GM18873 (cell line): Measurements from ENCODE around the gene C2.
"Not testable (repeated sequence)": the region's sequence is repeated elsewhere in the genome, so short reads cannot be mapped to it uniquely, and the experiment has no call there.

Source experiments
- ATAC-seq: cut with Tn5 transposase; IDR thresholded peaks from one replicate; pipeline ENCODE4 v1.9.1; 2021; ENCODE audit warnings: mild to moderate bottlenecking, moderate library complexity, moderate number of reproducible peaks; ENCODE audit not compliant: unreplicated experiment, low FRiP score

C2 gene

DNA sequence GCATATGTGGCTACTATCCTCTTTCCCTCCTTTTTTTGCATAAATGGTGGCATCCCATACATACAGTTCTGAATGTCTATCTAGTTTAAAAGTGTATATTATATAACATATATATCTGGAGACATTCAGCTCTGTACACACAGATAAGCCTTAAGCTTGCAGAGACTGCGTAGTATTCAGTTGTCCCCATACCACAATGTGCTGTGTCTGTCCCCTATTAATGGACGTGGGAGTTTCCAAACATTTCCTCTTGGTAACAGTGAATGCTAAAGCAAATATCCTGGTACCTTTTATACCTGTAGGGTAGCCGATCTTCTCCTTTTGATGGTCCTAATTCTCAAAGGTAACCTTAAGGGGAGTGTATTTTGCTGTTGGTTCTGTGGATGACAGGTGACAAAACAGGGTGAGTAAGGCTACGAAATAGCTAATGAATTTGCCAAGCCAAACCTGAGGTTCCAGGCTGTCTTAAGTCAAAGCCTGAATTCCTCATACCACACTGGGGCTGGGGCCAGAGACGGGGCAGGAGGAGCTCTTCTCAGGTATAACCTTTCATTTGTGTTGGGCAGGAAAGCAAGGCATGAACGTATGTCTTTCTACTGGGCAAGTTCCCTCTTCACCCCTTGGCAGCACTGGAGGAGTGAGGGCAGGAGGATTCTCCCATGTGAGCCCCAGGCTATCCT lies 7.8 kb upstream of the C2 start:
- ATAC-seq: no peak

- no peak for ATAC-seq
These were observed 6.7 kb upstream of the C2 start for GRCh38 chr6:31920811-31921210.

DNA sequence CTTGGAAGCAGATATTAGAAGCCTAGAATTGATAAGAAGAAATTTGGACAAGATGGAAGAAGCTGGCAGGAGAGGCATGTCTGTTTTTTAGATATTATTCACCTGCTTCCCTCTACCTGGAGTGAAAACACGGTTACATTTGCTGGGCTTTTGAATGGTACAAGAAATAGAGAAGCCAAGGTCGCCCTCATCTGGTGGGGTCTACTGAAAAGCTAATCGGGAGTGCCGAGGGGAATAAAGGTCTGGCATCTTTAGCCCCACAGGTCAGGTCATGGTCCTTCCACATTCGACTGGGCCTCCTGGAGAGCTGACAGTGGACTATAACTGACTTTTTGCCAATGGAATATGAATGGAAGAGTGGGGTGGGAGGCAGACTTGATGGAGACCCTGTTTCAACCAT lies 4.6 kb upstream of the C2 start:
- no peak for ATAC-seq

- no peak for ATAC-seq
These were observed 550 bp downstream of the C2 start for GRCh38 chr6:31927863-31928671.

DNA sequence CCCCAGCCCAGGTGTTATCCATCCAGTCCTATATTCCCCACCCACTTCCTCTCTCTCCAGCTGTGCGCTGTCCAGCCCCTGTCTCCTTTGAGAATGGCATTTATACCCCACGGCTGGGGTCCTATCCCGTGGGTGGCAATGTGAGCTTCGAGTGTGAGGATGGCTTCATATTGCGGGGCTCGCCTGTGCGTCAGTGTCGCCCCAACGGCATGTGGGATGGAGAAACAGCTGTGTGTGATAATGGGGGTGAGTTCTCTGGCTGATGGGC lies 1.1 kb downstream of the C2 start:
- ATAC-seq: no peak

- ATAC-seq: no peak
These were observed 3.4 kb downstream of the C2 start for GRCh38 chr6:31930962-31931361.

GRCh38 chr6:31932137-31932536 lies 4.6 kb downstream of the C2 start:
- not testable (repeated sequence) for ATAC-seq

DNA sequence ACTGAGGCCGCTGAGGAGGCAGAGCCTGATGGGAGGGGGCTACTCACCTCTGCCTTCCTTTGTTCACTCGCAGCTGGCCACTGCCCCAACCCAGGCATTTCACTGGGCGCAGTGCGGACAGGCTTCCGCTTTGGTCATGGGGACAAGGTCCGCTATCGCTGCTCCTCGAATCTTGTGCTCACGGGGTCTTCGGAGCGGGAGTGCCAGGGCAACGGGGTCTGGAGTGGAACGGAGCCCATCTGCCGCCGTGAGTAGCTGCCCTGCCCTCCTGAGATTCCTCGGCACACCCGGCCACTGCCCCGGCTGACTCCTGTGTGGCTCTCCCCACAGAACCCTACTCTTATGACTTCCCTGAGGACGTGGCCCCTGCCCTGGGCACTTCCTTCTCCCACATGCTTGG lies 6.0 kb downstream of the C2 start:
- no peak for ATAC-seq

- ATAC-seq: no peak
These were observed 7.5 kb downstream of the C2 start for GRCh38 chr6:31935021-31935420.

DNA sequence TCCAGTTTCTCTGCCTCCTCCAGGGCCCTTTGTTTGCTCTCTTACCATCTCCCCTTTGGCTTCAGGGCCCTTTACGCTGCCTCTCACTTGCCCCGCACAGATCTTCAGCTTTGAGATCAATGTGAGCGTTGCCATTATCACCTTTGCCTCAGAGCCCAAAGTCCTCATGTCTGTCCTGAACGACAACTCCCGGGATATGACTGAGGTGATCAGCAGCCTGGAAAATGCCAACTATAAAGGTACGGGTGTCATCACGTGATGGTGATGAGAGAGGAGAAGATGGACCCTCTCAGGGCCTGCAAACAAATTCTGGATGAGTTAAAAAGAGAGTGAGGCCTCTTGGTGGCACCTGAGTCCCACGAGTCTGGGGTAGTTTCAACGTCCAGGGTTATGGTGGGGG lies 8.3 kb downstream of the C2 start:
- ATAC-seq: no peak

DNA sequence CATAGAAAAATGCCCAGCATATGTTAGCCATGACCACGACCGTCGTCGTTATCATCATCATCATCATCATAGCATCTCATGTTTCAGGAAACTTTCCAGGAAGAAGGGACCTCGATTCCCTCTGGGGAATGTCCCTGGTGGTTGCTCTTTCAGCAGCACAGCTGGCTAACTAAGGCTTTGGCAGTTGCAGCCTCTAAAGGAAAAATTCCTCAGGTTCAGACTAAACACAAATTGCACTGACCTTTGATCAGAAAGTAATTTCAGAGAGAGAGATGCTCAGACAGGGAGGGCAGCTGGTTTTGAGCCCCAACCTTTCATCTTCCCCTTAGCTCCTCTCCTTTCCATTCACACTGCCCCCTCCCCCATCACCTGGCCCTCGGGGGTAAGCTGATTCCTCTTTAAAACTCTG lies 12.7 kb downstream of the C2 start:
- ATAC-seq: no peak

DNA sequence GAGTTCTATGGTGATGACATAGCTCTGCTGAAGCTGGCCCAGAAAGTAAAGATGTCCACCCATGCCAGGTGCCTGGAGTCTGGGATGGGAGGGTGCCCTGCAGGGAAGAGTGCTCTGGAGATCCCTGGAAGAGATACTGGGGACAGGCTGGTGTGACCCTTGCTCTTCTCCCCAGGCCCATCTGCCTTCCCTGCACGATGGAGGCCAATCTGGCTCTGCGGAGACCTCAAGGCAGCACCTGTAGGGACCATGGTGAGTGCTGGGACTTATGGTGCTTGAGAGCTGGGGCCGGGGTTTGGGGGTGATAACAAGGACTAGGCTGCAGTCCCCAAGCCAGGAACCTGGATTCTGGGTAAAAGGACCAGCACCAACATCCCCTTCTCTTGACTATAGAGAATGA lies 16.2 kb downstream of the C2 start:
- no peak for ATAC-seq

DNA sequence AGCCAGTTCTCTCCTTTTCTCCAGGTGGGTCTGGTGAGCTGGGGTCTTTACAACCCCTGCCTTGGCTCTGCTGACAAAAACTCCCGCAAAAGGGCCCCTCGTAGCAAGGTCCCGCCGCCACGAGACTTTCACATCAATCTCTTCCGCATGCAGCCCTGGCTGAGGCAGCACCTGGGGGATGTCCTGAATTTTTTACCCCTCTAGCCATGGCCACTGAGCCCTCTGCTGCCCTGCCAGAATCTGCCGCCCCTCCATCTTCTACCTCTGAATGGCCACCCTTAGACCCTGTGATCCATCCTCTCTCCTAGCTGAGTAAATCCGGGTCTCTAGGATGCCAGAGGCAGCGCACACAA lies 17.6 kb downstream of the C2 start:
- ATAC-seq: no peak

DNA sequence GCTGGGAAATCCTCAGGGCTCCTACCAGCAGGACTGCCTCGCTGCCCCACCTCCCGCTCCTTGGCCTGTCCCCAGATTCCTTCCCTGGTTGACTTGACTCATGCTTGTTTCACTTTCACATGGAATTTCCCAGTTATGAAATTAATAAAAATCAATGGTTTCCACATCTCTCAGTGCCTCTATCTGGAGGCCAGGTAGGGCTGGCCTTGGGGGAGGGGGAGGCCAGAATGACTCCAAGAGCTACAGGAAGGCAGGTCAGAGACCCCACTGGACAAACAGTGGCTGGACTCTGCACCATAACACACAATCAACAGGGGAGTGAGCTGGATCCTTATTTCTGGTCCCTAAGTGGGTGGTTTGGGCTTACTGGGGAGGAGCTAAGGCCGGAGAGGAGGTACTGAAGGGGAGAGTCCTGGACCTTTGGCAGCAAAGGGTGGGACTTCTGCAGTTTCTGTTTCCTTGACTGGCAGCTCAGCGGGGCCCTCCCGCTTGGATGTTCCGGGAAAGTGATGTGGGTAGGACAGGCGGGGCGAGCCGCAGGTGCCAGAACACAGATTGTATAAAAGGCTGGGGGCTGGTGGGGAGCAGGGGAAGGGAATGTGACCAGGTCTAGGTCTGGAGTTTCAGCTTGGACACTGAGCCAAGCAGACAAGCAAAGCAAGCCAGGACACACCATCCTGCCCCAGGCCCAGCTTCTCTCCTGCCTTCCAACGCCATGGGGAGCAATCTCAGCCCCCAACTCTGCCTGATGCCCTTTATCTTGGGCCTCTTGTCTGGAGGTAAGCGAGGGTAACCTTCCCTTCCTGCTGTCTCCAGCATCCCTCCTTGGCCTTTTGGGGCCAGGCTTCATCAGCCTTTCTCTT lies 18.2 kb downstream of the C2 start, which contains the start of gene CFB:
Gene CFB, plus strand, starts transcription at position 589 of the 863 bp plus-strand sequence. Its CDS starts 127 bp downstream, at position 716.
- no peak for ATAC-seq

- ATAC-seq: no peak
These were observed 18.9 kb downstream of the C2 start for GRCh38 chr6:31946370-31946885.

DNA sequence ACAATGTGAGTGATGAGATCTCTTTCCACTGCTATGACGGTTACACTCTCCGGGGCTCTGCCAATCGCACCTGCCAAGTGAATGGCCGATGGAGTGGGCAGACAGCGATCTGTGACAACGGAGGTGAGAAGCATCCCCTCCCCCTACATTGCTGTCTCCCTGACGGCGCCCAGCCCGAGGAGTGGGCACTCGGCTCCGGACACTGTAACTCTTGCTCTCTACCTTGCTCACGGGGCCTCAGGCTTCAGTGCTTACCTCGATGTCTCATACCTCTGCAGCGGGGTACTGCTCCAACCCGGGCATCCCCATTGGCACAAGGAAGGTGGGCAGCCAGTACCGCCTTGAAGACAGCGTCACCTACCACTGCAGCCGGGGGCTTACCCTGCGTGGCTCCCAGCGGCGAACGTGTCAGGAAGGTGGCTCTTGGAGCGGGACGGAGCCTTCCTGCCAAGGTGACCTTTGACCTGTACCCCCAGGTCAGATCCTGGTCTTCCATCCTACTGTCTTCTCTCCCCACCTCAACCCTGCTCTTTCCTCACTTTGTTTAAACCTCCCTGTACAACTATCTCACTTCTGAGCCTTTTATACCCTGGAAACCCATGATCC lies 19.7 kb downstream of the C2 start:
- ATAC-seq: no peak

DNA sequence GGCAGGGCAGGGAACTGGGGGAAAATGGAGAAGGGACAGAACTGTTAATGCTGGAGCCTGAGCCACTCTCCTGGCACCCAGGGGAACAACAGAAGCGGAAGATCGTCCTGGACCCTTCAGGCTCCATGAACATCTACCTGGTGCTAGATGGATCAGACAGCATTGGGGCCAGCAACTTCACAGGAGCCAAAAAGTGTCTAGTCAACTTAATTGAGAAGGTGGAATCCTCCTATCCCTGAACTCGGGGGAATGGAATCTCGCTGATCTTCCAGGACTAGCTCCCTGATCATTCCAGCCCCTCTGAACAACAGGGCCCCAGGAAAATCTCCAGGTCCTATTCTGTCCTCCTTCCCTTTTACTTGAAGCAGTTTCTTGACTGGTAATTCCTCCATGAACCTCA lies 20.3 kb downstream of the C2 start:
- no peak for ATAC-seq

DNA sequence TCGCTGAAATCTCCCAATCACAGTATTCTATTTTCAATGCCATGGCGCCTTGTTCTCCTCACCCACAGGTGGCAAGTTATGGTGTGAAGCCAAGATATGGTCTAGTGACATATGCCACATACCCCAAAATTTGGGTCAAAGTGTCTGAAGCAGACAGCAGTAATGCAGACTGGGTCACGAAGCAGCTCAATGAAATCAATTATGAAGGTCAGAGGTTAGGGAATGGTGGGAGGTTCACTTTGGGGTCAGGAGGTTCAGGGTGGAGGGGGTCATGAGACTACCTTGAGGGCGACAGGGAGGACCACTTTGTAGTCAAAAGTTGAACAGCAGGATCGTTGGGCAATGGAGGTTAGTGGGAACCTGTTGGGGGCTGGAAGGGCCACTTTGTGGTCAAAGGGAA lies 20.8 kb downstream of the C2 start:
- ATAC-seq: no peak

DNA sequence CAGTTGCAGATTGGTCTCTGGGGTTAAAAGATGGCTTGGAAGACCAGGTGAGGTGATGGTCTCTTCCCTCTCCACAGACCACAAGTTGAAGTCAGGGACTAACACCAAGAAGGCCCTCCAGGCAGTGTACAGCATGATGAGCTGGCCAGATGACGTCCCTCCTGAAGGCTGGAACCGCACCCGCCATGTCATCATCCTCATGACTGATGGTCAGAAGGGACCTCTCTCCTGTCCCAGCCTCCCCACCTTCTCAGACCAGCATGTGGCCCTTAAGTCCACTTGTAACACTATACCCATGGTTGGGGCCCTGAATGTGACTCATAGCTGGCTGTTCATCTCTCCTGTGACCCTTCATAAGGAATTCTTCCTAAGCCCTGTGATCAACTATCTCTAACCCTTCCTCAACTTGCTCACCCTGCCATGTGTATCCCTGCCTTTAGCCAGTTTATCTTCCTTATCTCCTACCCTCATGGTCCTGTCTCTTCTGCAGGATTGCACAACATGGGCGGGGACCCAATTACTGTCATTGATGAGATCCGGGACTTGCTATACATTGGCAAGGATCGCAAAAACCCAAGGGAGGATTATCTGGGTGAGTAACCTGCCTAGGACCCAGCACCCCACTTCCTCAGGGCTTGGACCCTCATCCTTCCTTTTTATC lies 21.4 kb downstream of the C2 start:
- ATAC-seq: no peak

DNA sequence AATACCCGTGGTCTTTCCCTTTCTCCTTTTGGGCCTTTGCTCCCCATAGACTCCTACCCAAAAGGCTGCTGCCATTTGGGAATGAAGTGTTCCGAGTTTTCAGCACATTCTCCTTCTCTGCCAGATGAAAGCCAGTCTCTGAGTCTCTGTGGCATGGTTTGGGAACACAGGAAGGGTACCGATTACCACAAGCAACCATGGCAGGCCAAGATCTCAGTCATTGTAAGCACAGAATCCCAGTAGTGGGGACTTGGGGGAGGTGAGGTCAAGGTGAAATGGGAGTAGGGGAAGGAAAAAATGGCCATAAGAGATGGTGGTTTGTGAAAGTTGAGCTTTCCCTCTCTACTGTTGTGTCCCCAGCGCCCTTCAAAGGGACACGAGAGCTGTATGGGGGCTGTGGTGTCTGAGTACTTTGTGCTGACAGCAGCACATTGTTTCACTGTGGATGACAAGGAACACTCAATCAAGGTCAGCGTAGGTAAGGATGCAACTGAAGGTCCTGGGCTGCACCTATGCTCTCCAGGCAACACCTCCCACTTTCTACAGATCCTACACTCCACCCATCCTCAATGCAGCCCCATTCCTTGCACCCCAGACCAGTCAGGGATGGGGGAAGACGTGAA lies 22.5 kb downstream of the C2 start:
- ATAC-seq: no peak
